Uterus (tissue), 2 donors: ENCODE results near the gene SNX14.

ENCODE experiments used
- CTCF ChIP-seq, 4 experiments: fragments of 200-600 bp in 2 of 4; fragments of 450-650 bp in 2 of 4; sonication (generic) in 2 of 4; IDR thresholded peaks; one replicate each; pipeline ENCODE4 v1.5.1; 2016 to 2019; ENCODE audit warnings: antibody characterized with exemption in 4 of 4, mild to moderate bottlenecking in 2 of 4, moderate library complexity in 1 of 4
- POLR2A ChIP-seq, 2 donors: fragments of 450-650 bp; IDR thresholded peaks; one replicate each; pipeline ENCODE4 v1.6.1; 2016; ENCODE audit warnings: antibody characterized with exemption in 2 of 2, mild to moderate bottlenecking in 1 of 2, moderate library complexity in 1 of 2

GRCh38 chr6:85574932-85575598, 18.6 kb downstream of the SNX14 start:
- no peak for TF ChIP-seq POLR2A (IDR thresholded peaks at IDR 0.05)
- no peak for TF ChIP-seq CTCF (IDR thresholded peaks at IDR 0.05)
